ENCODE measurements around the gene EIF2A. TPM values are rescaled to one million over a fixed set of nuclear protein-coding genes. Genes with fewer than 3 reads are reported as not detected.

EIF2A gene
- total and polyA plus RNA-seq, 2 experiments from 2014 or later: 47.6 to 140 TPM

- Histone ChIP-seq H3K9ac (no peak overlapping the region), H3K4me1 (ENCODE audit: insufficient read depth) (no peaks in the 10 kb centered on the region), H3K27me3 (replicated peaks; ENCODE audit: insufficient read depth) (no peaks in the 10 kb centered on the region), H3K9me2 (ENCODE audit: insufficient read depth) (no peaks in the 10 kb centered on the region), H2AFZ (no peak overlapping the region), H3K4me3 (no peak overlapping the region), H3F3A (ENCODE audit: insufficient read depth) (no peaks in the 10 kb centered on the region), H4K20me1 (ENCODE audit: insufficient read depth) (no peaks in the 10 kb centered on the region), H3K79me2 (ENCODE audit: insufficient read depth) (no peaks in the 10 kb centered on the region), H3K27ac (no peak overlapping the region), H3K4me2 (ENCODE audit: unreplicated experiment) (no peak overlapping the region), H3K9me3 (ENCODE audit: low read depth) (no peaks in the 10 kb centered on the region), H3K36me3 (ENCODE audit: low read depth) (no peaks in the 10 kb centered on the region)
- in situ Hi-C loops (cut with MboI): loop anchor here (10.0 kb wide), 1 partner anchor 550 kb away; no protein-coding TSS in a partner anchor
- 73 to 78% methylated on average over 3 of the region's 3 CpGs for WGBS, 2 experiments (ENCODE audit: low coverage in 1 of 2, low lambda C conversion rate in 2 of 2, missing lambda C conversion rate in 2 of 2)
- no peak for TF ChIP-seq EZH2 (IDR thresholded peaks at IDR 0.05; ENCODE audit: insufficient read depth, poor library complexity, severe bottlenecking)
- no peak for TF ChIP-seq EZH2phosphoT487 (IDR thresholded peaks at IDR 0.05; ENCODE audit: insufficient read depth, low read depth)
- no peak for DNase-seq
These were observed 42.1 kb upstream of the EIF2A start for GRCh38 chr3:150504483-150504882.

GRCh38 chr3:150508401-150508800, 38.2 kb upstream of the EIF2A start:
- Histone ChIP-seq H2AFZ (no peak overlapping the region), H4K20me1 (ENCODE audit: insufficient read depth) (no peaks in the 10 kb centered on the region), H3K9ac (no peak overlapping the region), H3K36me3 (ENCODE audit: low read depth) (no peaks in the 10 kb centered on the region), H3K4me1 (ENCODE audit: insufficient read depth) (no peaks in the 10 kb centered on the region), H3K9me2 (ENCODE audit: insufficient read depth) (no peaks in the 10 kb centered on the region; the same call in 1 of the 2 replicates), H3K79me2 (ENCODE audit: insufficient read depth) (no peaks in the 10 kb centered on the region), H3K27me3 (replicated peaks; ENCODE audit: insufficient read depth) (no peaks in the 10 kb centered on the region), H3K4me3 (no peak overlapping the region), H3K27ac (no peak overlapping the region), H3F3A (ENCODE audit: insufficient read depth) (no peaks in the 10 kb centered on the region), H3K9me3 (ENCODE audit: low read depth) (no peaks in the 10 kb centered on the region), H3K4me2 (ENCODE audit: unreplicated experiment) (no peak overlapping the region)
- in situ Hi-C loops (cut with MboI): loop anchor here (10.0 kb wide), 1 partner anchor 554 kb away; no protein-coding TSS in a partner anchor
- DNase-seq: no peak
- TF ChIP-seq EZH2phosphoT487 (IDR thresholded peaks at IDR 0.05; ENCODE audit: insufficient read depth, low read depth) (no peak), EZH2 (IDR thresholded peaks at IDR 0.05; ENCODE audit: insufficient read depth, poor library complexity, severe bottlenecking) (no peak)

GRCh38 chr3:150509780-150510179, 36.8 kb upstream of the EIF2A start:
- Histone ChIP-seq H3K9me2 (ENCODE audit: insufficient read depth) (no peaks in the 10 kb centered on the region; the same call in 1 of the 2 replicates), H3F3A (ENCODE audit: insufficient read depth) (no peaks in the 10 kb centered on the region), H3K36me3 (ENCODE audit: low read depth) (no peaks in the 10 kb centered on the region), H3K79me2 (ENCODE audit: insufficient read depth) (no peaks in the 10 kb centered on the region), H3K27ac (no peak overlapping the region), H3K9me3 (ENCODE audit: low read depth) (no peaks in the 10 kb centered on the region), H3K9ac (no peak overlapping the region), H2AFZ (no peak overlapping the region), H3K4me1 (ENCODE audit: insufficient read depth) (no peaks in the 10 kb centered on the region), H3K27me3 (replicated peaks; ENCODE audit: insufficient read depth) (no peaks in the 10 kb centered on the region), H3K4me3 (no peak overlapping the region), H3K4me2 (ENCODE audit: unreplicated experiment) (no peak overlapping the region), H4K20me1 (ENCODE audit: insufficient read depth) (no peaks in the 10 kb centered on the region)
- in situ Hi-C loops (cut with MboI): loop anchor here (10.0 kb wide), 1 partner anchor 555 kb away; no protein-coding TSS in a partner anchor
- WGBS, 2 experiments (ENCODE audit: low coverage in 1 of 2, low lambda C conversion rate in 2 of 2, missing lambda C conversion rate in 2 of 2): 75 to 87% methylated on average over 2 of the region's 2 CpGs
- DNase-seq: no peak
- no peak for TF ChIP-seq EZH2 (IDR thresholded peaks at IDR 0.05; ENCODE audit: insufficient read depth, poor library complexity, severe bottlenecking)

- Histone ChIP-seq H4K20me1 (ENCODE audit: insufficient read depth) (no peaks in the 10 kb centered on the region), H3F3A (ENCODE audit: insufficient read depth) (no peaks in the 10 kb centered on the region), H3K9ac (no peak overlapping the region), H3K4me1 (ENCODE audit: insufficient read depth) (no peaks in the 10 kb centered on the region), H3K27ac (no peak overlapping the region), H3K27me3 (replicated peaks; ENCODE audit: insufficient read depth) (no peaks in the 10 kb centered on the region), H3K9me2 (ENCODE audit: insufficient read depth) (no peaks in the 10 kb centered on the region; the same call in 1 of the 2 replicates), H2AFZ (no peak overlapping the region), H3K36me3 (ENCODE audit: low read depth) (no peaks in the 10 kb centered on the region), H3K9me3 (ENCODE audit: low read depth) (no peaks in the 10 kb centered on the region), H3K79me2 (ENCODE audit: insufficient read depth) (no peaks in the 10 kb centered on the region), H3K4me2 (ENCODE audit: unreplicated experiment) (no peak overlapping the region), H3K4me3 (no peak overlapping the region)
- 57 to 63% methylated on average over 4 of the region's 4 CpGs for WGBS, 2 experiments (ENCODE audit: low coverage in 1 of 2, low lambda C conversion rate in 2 of 2, missing lambda C conversion rate in 2 of 2)
- TF ChIP-seq EZH2phosphoT487 (IDR thresholded peaks at IDR 0.05; ENCODE audit: insufficient read depth, low read depth) (no peak), EZH2 (IDR thresholded peaks at IDR 0.05; ENCODE audit: insufficient read depth, poor library complexity, severe bottlenecking) (no peak)
- in situ Hi-C loops (cut with MboI): no loop called here
- no peak for DNase-seq
These were observed 35.3 kb upstream of the EIF2A start for GRCh38 chr3:150511122-150511821.
